ENCODE measurements around the gene NR3C1.
A peak's percentile ranks its signal among the peaks of the same experiment; 100 is the strongest.

Gene NR3C1

GRCh38 chr5:143249851-143250250, 153.6 kb downstream of the NR3C1 start:
- no peak for DNase-seq

DNA sequence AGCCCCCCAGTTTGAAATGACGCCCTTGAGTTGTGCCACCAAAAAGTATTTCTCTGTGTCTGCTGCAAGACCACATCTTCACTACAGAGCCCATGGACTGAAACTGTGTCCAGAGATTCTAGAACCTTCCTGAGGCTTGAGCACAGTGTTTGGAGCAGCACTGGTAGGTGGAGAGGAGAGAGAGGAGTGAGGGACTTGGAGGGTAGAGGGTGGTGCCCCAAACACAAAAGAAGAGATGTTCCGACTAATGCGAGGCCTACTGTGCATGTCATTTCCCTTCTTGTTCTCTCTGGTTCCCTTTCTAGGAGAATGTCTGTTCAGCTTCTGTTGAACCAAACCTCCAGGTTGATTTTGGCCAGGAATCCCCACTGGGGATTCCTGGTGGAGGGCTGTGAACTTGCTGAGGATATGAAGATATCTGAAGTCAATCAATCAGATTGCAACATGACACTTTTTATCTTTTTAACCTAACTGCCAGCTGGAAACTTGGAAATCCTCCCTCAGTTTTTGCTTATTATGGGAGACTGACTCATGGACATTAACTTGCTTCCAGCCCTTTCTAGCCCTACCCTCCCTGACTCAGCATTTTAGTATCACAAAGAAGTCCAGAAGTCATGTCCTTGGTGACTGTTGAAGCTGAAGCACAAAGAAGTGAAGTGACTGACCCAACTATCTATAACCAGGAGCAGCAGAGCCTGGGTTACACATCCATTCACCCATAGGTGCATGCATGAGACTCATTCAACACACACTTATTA, 154.5 kb downstream of the NR3C1 start:
- no peak for DNase-seq

DNA sequence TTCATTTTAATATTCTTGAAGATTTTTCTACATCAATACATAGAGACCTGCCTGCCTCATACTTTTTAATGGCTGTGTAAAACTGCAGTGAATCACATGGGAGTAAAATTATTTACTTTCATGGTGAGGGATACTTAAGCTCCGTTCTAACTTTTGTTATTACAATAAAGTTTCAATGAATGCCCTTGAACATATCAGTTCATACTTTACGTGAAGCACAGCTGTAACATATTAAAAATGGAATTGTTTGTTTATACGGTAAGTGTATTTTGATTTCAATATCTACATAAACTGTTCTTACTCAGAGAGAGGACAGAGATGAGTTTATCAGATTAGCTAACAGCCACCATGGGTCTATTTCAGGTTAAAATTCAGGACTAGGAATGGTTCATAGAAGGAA, 155.1 kb downstream of the NR3C1 start:
- no peak for DNase-seq

DNA sequence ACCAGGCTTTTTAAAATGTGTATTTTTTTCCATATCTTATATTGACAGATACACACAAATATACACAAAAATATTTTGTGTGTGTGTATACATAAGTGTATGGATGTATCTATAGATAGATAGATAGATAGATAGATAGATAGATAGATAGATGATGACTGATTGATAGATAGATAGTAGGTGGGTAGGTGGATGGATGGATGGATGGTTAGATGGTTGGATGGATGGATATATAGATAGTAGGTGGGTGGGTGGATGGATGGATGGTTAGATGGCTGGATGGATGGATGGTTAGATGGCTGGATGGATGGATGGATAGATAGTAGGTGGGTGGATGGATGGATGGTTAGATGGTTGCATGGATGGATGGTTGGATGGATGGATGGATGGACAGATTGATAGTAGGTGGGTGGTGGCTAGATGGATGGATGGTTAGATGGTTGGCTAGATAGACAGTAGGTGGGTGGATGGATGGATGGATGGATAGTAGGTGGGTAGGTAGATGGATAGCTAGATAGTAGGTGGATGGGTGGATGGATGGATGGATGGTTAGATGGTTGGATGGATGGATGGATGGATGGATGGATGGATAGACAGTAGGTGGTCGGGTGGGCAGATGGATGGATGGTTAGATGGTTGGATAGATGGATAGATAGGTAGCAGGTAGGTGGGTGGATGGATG, 156.2 kb downstream of the NR3C1 start:
- DNase-seq = no peak

DNA sequence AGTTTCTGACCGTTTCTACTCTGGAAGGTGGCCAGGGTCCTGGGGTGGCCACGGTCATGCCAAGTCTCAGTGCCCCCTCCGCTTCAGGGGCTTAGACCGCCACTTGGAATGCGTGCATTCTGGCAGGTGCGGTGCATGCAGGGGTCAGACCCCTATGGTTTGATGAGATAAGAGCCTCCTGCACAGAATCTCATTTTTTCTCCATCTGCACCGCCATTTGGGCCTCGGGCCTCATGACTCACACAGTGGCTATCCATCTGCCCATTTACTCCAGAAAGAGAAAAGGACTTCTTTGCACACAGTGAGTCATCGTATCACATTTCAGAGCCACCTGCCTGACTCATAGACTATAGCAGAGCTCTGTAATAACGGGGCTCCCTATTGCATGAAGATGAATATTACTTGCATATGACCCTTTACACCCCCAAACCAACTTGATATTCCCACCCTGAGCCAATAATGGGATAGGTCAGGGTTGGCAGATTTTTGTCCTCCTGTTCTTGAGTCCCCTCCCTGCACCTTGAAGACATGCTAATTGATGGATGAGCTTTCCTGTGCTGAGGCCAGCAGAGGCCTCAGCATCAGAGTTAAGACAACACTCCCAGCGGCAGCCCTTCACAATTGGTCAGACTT, 157.4 kb downstream of the NR3C1 start:
- no peak for DNase-seq

- DNase-seq = no peak
These were observed 158.5 kb downstream of the NR3C1 start for GRCh38 chr5:143244990-143245389.

- DNase-seq = peak; percentile 65
These were observed 159.3 kb downstream of the NR3C1 start for GRCh38 chr5:143244000-143244736.

DNA sequence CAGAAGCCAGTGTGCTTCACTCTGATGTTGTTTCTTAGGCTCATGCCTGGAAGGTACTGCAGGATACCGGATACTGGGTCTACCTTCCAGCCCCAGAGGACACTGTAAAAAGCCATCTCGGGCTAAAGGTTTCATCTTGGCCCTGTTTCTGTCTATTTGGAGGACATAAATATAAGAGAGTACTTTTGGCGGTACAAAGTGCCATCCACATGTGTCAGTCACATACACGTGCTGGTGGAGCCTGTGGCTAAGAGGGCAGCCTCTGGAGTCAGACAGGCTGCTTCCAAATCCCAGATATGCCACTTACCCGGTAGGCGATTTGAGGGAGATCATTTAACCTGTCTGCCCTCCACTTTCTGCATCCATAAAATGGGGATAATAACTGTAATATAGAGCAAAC, 160.4 kb downstream of the NR3C1 start:
- no peak for DNase-seq

DNA sequence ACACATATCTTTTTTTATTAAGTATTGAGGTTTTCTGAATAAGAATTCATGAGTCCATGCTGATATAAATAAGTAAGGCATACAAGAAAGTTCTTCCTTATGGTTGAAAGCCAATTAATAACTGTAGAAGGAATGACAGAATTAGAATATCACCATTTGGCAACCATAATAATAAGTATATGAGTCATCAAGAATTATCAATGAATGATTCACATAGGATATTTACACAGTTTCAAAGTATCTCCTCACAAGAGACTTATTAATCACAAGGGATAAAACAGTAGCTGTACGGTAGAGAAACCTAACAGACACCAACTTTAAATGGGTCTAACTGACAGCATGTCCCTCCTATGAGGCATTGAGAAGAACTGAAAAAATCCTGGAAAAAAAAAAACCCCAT, 161.6 kb downstream of the NR3C1 start:
- no peak for DNase-seq

DNA sequence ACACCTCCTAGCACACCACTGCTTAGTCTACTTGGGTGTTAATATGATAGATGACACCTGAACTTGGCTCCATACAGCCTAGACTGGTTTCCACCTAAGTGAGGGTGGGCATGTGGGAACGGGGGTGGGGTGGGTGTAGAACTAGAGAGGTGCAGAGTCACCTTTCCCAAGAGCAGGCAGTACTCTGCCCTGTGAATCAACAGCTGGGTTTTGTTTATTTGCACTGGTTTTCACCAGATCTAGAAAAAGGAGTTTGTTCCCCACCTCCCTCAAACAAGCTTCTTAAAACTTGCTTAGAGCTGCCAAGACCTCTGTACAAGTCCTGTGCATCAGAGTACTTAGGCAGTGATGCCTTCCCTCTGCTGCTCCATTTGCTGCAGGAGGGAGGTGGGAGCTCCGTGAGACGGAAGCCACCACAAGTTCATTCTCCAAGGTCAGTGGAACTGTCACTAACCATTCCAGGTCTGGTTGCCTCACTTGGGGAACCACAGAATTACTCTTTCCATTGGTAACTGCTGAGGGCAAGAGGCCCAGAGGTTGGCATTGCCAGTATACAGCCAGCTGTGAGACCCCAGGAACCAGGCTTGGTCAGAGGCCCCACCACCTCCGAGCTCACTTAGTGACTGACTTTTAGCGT, 163.5 kb downstream of the NR3C1 start:
- DNase-seq = no peak

GRCh38 chr5:143238620-143239019, 164.9 kb downstream of the NR3C1 start:
- no peak for DNase-seq

DNA sequence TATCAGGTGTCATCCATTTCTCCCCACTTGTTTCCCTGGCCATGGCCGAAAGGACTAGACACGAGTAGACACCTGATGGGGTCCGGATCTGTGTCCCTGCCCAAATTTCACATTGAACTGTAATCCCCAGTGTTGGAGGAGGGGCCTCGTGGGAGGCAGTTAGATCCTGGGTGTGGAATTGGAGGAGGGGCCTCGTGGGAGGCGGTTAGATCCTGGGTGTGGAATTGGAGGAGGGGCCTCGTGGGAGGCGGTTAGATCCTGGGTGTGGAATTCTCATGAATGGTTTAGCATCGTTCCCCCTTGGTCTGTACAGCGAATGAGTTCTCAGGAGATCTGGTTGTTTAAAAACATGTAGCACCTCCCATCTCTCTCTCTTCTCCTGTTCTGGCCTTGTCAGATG, 165.8 kb downstream of the NR3C1 start:
- DNase-seq = no peak

- DNase-seq = no peak
These were observed 166.8 kb downstream of the NR3C1 start for GRCh38 chr5:143236682-143237081.

DNA sequence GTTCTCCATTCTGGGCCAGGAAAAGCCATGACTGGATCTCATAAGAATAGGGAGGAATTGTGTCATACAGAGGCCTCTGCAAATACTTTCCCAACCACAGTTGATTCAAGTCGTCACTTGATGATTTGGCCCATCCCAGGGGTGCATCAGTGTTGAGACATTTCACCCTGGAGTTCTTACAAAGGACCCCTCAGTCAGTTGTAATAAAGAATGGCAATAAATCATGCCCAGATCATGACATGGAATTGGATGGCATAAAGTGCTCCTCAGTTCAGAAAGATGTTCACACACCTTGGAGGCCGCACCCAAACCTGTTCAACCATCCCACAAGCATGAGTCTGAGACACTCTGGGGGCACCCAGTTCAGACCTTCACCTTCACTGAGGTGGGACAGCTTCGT, 168.1 kb downstream of the NR3C1 start:
- no peak for DNase-seq

DNA sequence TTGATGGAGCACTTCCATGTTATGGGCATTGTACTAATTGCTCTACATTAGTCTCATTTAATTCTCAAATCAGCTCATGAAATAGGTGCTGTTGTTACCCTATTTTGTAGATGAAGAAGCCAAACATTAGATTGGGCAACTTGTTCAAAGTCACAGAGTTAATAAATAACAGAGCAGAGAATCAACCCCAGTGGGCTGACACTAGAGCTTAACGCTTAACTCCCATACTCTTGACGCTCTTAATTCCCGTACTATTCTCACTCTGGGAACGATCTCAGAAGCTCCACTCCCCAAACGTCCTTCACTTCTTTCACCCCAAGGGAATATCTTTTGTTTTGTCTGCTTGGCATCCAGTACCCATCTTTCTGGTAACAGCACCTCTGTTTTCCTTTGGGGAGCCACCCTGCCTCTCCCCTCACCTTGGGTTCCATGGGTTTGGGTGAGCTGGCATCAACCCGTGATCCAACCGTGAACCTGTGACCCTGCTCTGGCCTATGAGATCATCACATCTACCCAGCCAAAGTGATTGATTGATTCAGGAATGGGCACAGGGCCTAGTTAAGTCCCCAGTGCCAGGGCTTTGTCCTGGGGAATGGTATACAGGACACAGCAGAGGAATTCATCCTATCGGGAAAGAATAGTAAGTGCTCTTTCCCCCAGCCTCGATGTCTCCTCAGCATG, 169.2 kb downstream of the NR3C1 start:
- no peak for DNase-seq

DNA sequence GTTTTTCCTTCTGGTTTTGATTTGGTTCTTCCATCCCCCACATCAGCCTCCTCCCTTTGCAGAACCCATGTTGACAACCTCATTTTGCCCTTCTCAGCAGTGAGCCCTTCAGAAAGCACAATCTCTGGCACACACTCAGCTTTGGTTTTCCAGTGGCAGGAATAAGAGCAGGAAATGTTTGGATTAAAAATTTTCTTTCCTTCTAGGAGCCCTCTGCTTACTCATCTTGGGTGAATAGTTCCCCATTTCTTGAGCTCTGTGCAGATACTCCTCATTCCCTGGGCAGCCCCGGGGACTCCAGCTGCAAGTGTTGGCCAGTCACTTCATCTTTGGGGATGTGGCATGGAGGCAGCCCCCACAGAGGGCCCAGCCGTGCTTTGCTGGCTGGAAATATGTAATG, 170.5 kb downstream of the NR3C1 start:
- DNase-seq = no peak

DNA sequence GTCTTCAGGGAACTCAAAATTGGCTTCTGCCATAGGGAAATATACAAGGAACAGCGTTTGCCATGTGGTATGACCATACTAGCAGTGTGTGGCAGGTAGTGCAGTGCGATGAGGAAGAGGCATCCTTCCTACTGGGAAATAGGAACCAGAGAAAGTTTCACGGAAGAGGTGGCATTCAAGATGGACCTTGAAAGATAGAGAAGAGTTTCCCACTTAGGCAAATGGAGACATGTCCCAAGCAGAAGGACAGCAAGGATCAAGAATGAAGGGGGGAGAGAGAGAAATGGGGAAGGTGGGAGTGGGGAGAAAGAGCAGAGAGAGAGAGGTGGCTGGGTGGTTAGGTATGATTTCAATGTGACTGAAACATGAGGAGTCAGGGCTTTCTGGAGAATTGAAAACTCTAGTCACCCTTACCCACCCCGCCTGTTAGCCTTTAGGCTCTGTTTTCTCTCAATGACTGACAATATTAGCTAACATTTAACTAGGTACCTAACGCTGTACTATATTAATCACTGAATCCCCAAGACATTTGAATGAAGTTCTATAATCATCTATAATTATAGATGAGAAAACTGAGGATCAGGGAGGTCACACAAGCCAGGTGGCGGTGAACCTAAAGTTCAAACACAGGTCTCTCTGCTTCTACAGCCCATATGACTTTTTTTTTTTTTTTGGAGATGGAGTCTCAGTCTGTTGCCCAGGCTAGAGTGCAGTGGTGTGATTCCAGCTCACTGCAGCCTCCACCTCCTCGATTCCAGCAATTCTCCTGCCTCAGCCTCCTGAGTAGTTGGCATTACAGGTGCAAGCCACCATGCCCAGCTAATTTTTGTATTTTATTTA, 171.3 kb downstream of the NR3C1 start:
- no peak for DNase-seq

GRCh38 chr5:143231416-143231815, 172.1 kb downstream of the NR3C1 start:
- DNase-seq = no peak

DNA sequence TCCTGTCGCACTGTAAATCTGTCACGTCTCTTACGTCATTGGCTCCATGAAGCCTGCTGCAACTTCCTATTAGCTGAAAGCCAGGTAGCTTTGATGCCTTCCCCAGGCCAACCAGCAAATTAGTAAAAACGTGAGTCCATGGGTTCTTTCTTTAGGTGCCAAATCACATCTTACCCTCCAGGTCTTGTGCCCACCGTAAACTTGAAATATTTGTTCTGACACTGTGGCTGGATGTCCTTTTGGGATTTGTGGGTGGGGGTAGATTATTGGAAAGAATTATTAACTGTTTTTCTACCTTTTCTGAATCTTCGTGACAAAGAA, 172.8 kb downstream of the NR3C1 start:
- DNase-seq = no peak

GRCh38 chr5:143229896-143230675, 173.4 kb downstream of the NR3C1 start:
- no peak for DNase-seq

DNA sequence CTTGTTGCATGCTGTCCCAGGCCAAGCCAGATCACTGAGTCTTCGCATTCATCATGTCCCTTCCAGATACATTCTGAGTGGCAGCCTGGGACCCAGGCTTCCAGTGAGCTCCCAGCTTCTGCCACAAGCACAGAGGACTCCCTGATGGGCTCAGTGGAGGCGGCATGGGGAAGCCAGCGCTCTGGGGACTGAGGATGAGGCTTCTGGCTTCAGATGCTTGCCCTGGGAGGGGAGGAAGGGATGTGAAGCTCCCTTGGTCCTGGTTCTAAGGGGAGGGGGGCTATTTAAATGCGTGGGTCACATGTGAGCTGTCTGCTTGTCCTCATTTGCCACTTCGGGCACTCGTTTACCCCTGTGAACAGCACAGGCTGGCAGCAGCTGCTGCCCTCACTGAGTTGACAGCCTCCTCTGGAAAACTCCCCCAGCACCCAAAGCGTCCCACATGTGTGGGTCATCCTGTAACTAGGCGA, 174.0 kb downstream of the NR3C1 start:
- DNase-seq = no peak

All from right forelimb (tissue), 1 donor.